Measurements from ENCODE around the gene ABCB11. TPM values are rescaled to one million over a fixed set of nuclear protein-coding genes. Genes with fewer than 3 reads are reported as not detected.

ABCB11 gene
- total RNA-seq, 1 experiment from 2014 or later: not detected

DNA sequence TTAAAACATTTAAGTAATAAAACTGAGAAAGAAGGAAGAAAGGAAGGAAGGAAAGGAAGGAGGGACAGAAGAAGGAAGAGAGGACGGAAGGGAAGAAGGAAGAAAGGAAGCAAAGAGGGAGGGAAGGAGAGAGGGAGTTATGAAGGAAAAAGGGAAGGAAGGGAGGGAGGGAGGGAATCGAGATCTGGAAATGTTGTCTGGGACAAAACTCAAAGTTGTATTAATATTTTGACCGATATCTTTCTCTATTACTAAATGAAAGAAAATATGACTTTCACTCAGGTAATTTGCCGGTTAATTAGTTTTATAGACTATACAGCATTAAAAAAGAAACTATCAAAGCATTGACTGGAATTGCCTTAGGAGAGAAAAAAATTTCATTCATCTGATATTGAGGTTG lies 85.6 kb downstream of the ABCB11 start:
- no TSS peak for BruUV-seq (replicated peaks)
- Histone ChIP-seq H3K9me3 (ENCODE audit: low read depth, low read length, poor library complexity, severe bottlenecking) (no peaks in the 10 kb centered on the region), H3K4me1 (ENCODE audit: insufficient read depth, low read length, poor library complexity, severe bottlenecking) (no peaks in the 10 kb centered on the region), H3K4me3 (ENCODE audit: low read depth, low read length, poor library complexity, severe bottlenecking) (no peak overlapping the region), H3K27ac (ENCODE audit: low read depth, low read length, poor library complexity, severe bottlenecking) (no peak overlapping the region), H3K27me3 (replicated peaks; ENCODE audit: insufficient read depth, low read depth, low read length, poor library complexity) (no peaks in the 10 kb centered on the region), H3K36me3 (ENCODE audit: insufficient read depth, low read length, poor library complexity, severe bottlenecking) (no peaks in the 10 kb centered on the region)
- intact Hi-C loops (cut with micrococcal nuclease; ENCODE audit: unreplicated experiment): no loop called here
- ChIA-PET POLR2A (ENCODE audit: low non-redundant PET) (no interaction called here), CTCF (no interaction called here)
- no peak for DNase-seq (ENCODE audit: low spot score)
- no peak for TF ChIP-seq EZH2 (IDR thresholded peaks at IDR 0.05; ENCODE audit: borderline replicate concordance, low read depth, low read length, poor library complexity, severe bottlenecking)
- TF ChIP-seq, protein P1, sequence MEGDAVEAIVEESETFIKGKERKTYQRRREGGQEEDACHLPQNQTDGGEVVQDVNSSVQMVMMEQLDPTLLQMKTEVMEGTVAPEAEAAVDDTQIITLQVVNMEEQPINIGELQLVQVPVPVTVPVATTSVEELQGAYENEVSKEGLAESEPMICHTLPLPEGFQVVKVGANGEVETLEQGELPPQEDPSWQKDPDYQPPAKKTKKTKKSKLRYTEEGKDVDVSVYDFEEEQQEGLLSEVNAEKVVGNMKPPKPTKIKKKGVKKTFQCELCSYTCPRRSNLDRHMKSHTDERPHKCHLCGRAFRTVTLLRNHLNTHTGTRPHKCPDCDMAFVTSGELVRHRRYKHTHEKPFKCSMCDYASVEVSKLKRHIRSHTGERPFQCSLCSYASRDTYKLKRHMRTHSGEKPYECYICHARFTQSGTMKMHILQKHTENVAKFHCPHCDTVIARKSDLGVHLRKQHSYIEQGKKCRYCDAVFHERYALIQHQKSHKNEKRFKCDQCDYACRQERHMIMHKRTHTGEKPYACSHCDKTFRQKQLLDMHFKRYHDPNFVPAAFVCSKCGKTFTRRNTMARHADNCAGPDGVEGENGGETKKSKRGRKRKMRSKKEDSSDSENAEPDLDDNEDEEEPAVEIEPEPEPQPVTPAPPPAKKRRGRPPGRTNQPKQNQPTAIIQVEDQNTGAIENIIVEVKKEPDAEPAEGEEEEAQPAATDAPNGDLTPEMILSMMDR (conservative IDR thresholded peaks at IDR 0.05; ENCODE audit: low read depth, low read length): no peak

- no peaks in the 10 kb centered on the region for H3K4me1 ChIP-seq (ENCODE audit: insufficient read depth, low read length, poor library complexity, severe bottlenecking)
- no peaks in the 10 kb centered on the region for H3K27me3 ChIP-seq (replicated peaks; ENCODE audit: insufficient read depth, low read depth, low read length, poor library complexity)
- H3K9me3 ChIP-seq (ENCODE audit: low read depth, low read length, poor library complexity, severe bottlenecking): no peaks in the 10 kb centered on the region
- peak; percentile 7 for DNase-seq (ENCODE audit: low spot score)
- no peaks in the 10 kb centered on the region for H3K36me3 ChIP-seq (ENCODE audit: insufficient read depth, low read length, poor library complexity, severe bottlenecking)
- H3K27ac ChIP-seq (ENCODE audit: low read depth, low read length, poor library complexity, severe bottlenecking): no peak overlapping the region
- BruUV-seq (replicated peaks): no TSS peak
- ChIA-PET POLR2A (ENCODE audit: low non-redundant PET) (no interaction called here), CTCF (no interaction called here)
- H3K4me3 ChIP-seq (ENCODE audit: low read depth, low read length, poor library complexity, severe bottlenecking): no peak overlapping the region
- intact Hi-C loops (cut with micrococcal nuclease; ENCODE audit: unreplicated experiment): no loop called here
- TF ChIP-seq EZH2 (IDR thresholded peaks at IDR 0.05; ENCODE audit: borderline replicate concordance, low read depth, low read length, poor library complexity, severe bottlenecking): no peak
- TF ChIP-seq, protein P1 (conservative IDR thresholded peaks at IDR 0.05; ENCODE audit: low read depth, low read length): no peak
Measured at GRCh38 chr2:168944065-168944464, 87.1 kb downstream of the ABCB11 start.

DNA sequence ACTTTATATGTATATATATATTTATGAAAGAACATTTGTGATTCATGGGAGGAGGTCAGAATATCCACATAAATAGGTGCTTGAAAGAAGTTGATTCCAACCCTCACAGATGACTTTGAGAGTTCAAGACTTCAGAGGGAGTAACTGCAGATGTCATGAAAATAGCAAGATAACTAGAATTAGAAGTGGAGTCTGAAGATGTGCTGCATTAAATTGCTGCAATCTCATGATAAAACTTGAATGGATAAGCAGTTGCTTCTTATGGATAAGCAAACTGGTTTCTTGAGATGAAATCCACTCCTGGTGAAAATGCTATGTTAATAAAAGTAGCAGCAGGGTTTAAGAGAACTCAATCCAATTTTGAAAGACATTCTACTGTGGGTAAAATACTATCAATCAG lies 89.8 kb downstream of the ABCB11 start:
- H3K27me3 ChIP-seq (replicated peaks; ENCODE audit: insufficient read depth, low read depth, low read length, poor library complexity): no peaks in the 10 kb centered on the region
- TF ChIP-seq EZH2 (IDR thresholded peaks at IDR 0.05; ENCODE audit: borderline replicate concordance, low read depth, low read length, poor library complexity, severe bottlenecking): no peak
- TF ChIP-seq, protein P1 (conservative IDR thresholded peaks at IDR 0.05; ENCODE audit: low read depth, low read length): no peak
- ChIA-PET POLR2A (ENCODE audit: low non-redundant PET) (no interaction called here), CTCF (no interaction called here)
- H3K27ac ChIP-seq (ENCODE audit: low read depth, low read length, poor library complexity, severe bottlenecking): no peak overlapping the region
- intact Hi-C loops (cut with micrococcal nuclease; ENCODE audit: unreplicated experiment): no loop called here
- no TSS peak for BruUV-seq (replicated peaks)
- H3K9me3 ChIP-seq (ENCODE audit: low read depth, low read length, poor library complexity, severe bottlenecking): no peaks in the 10 kb centered on the region
- no peak overlapping the region for H3K4me3 ChIP-seq (ENCODE audit: low read depth, low read length, poor library complexity, severe bottlenecking)
- no peak for DNase-seq (ENCODE audit: low spot score)
- H3K4me1 ChIP-seq (ENCODE audit: insufficient read depth, low read length, poor library complexity, severe bottlenecking): no peaks in the 10 kb centered on the region
- no peaks in the 10 kb centered on the region for H3K36me3 ChIP-seq (ENCODE audit: insufficient read depth, low read length, poor library complexity, severe bottlenecking)

Data from A673 (cell line).